Measurements from ENCODE around the gene WHAMM.
"Not testable (repeated sequence)": the region's sequence is repeated elsewhere in the genome, so short reads cannot be mapped to it uniquely, and the experiment has no call there.

The WHAMM gene

GRCh38 chr15:82809308-82810060 lies at the start of gene WHAMM:
TSS of gene WHAMM (plus strand) at chr15:82809628. CDS start at chr15:82809727, 99 bp downstream.
- H3K4me3 Mint-ChIP-seq, result peak within 1 kb of the TSS; percentile 96
- peaks cover 20% of the 10 kb centered on the region for H3K4me1 Mint-ChIP-seq (ENCODE audit: low read depth)
- peak; percentile 95 for DNase-seq (ENCODE audit: low spot score)

GRCh38 chr15:82763361-82764116 lies 45.9 kb upstream of the WHAMM start:
- no peak overlapping the region for H3K27ac Mint-ChIP-seq
- H3K27me3 Mint-ChIP-seq (ENCODE audit: low read depth), result no peaks in the 10 kb centered on the region
- no peak for DNase-seq (ENCODE audit: low spot score)
- H3K9me3 Mint-ChIP-seq, result no peaks in the 10 kb centered on the region
- peaks cover 2% of the 10 kb centered on the region for H3K36me3 Mint-ChIP-seq (ENCODE audit: low read depth)
- peaks cover 3% of the 10 kb centered on the region for H3K4me1 Mint-ChIP-seq (ENCODE audit: low read depth)
- no peak overlapping the region for H3K4me3 Mint-ChIP-seq

More at GRCh38 chr15:82809308-82810060, at the start of gene WHAMM:
- peaks cover 29% of the 10 kb centered on the region for H3K36me3 Mint-ChIP-seq (ENCODE audit: low read depth)
- no peaks in the 10 kb centered on the region for H3K9me3 Mint-ChIP-seq
- H3K27me3 Mint-ChIP-seq (ENCODE audit: low read depth), result peaks cover 24% of the 10 kb centered on the region
- peak within 1 kb of the TSS; percentile 96 for H3K27ac Mint-ChIP-seq

- Mint-ChIP-seq H3K27me3 (ENCODE audit: low read depth) (no peaks in the 10 kb centered on the region), H3K27ac (no peak overlapping the region), H3K36me3 (ENCODE audit: low read depth) (peaks cover 2% of the 10 kb centered on the region), H3K9me3 (no peaks in the 10 kb centered on the region), H3K4me3 (no peak overlapping the region), H3K4me1 (ENCODE audit: low read depth) (peaks cover 3% of the 10 kb centered on the region)
- DNase-seq (ENCODE audit: low spot score), result no peak
Measured at GRCh38 chr15:82764117-82764490, 45.3 kb upstream of the WHAMM start.

GRCh38 chr15:82764740-82765139 lies 44.7 kb upstream of the WHAMM start:
- Mint-ChIP-seq H3K27me3 (ENCODE audit: low read depth) (no peaks in the 10 kb centered on the region), H3K4me1 (ENCODE audit: low read depth) (peaks cover 3% of the 10 kb centered on the region), H3K9me3 (no peaks in the 10 kb centered on the region), H3K4me3 (no peak overlapping the region), H3K36me3 (ENCODE audit: low read depth) (peaks cover 2% of the 10 kb centered on the region), H3K27ac (no peak overlapping the region)
- no peak for DNase-seq (ENCODE audit: low spot score)

- H3K4me3 Mint-ChIP-seq; H3K27me3 Mint-ChIP-seq (ENCODE audit: low read depth); H3K9me3 Mint-ChIP-seq; H3K27ac Mint-ChIP-seq; DNase-seq (ENCODE audit: low spot score); H3K36me3 Mint-ChIP-seq (ENCODE audit: low read depth); H3K4me1 Mint-ChIP-seq (ENCODE audit: low read depth): not testable (repeated sequence)
Measured at GRCh38 chr15:82766201-82766600, 43.2 kb upstream of the WHAMM start.

GRCh38 chr15:82767163-82767829 lies 42.1 kb upstream of the WHAMM start:
- Mint-ChIP-seq H3K27me3 (ENCODE audit: low read depth) (no peaks in the 10 kb centered on the region), H3K4me3 (no peak overlapping the region), H3K4me1 (ENCODE audit: low read depth) (peaks cover 3% of the 10 kb centered on the region), H3K27ac (no peak overlapping the region), H3K9me3 (no peaks in the 10 kb centered on the region), H3K36me3 (ENCODE audit: low read depth) (peaks cover 2% of the 10 kb centered on the region)
- no peak for DNase-seq (ENCODE audit: low spot score)

- Mint-ChIP-seq H3K4me1 (ENCODE audit: low read depth) (peaks cover 3% of the 10 kb centered on the region), H3K27ac (no peak overlapping the region), H3K4me3 (no peak overlapping the region), H3K9me3 (no peaks in the 10 kb centered on the region), H3K36me3 (ENCODE audit: low read depth) (peaks cover 2% of the 10 kb centered on the region), H3K27me3 (ENCODE audit: low read depth) (peaks cover 4% of the 10 kb centered on the region)
- no peak for DNase-seq (ENCODE audit: low spot score)
Measured at GRCh38 chr15:82768414-82769054, 40.9 kb upstream of the WHAMM start.

GRCh38 chr15:82771789-82772607 lies 37.4 kb upstream of the WHAMM start:
- DNase-seq (ENCODE audit: low spot score), result no peak
- H3K4me1 Mint-ChIP-seq (ENCODE audit: low read depth), result no peaks in the 10 kb centered on the region
- H3K27me3 Mint-ChIP-seq (ENCODE audit: low read depth), result peaks cover 14% of the 10 kb centered on the region
- H3K36me3 Mint-ChIP-seq (ENCODE audit: low read depth), result no peaks in the 10 kb centered on the region
- H3K9me3 Mint-ChIP-seq, result no peaks in the 10 kb centered on the region
- no peak overlapping the region for H3K4me3 Mint-ChIP-seq
- H3K27ac Mint-ChIP-seq, result no peak overlapping the region

GRCh38 chr15:82774496-82774895 lies 34.9 kb upstream of the WHAMM start:
- no peaks in the 10 kb centered on the region for H3K9me3 Mint-ChIP-seq
- peaks cover 15% of the 10 kb centered on the region for H3K27me3 Mint-ChIP-seq (ENCODE audit: low read depth)
- H3K27ac Mint-ChIP-seq, result no peak overlapping the region
- no peak for DNase-seq (ENCODE audit: low spot score)
- no peaks in the 10 kb centered on the region for H3K36me3 Mint-ChIP-seq (ENCODE audit: low read depth)
- H3K4me3 Mint-ChIP-seq, result no peak overlapping the region
- H3K4me1 Mint-ChIP-seq (ENCODE audit: low read depth), result no peaks in the 10 kb centered on the region

GRCh38 chr15:82778755-82779154 lies 30.7 kb upstream of the WHAMM start:
- H3K4me3 Mint-ChIP-seq, result no peak overlapping the region
- no peak for DNase-seq (ENCODE audit: low spot score)
- no peaks in the 10 kb centered on the region for H3K36me3 Mint-ChIP-seq (ENCODE audit: low read depth)
- no peak overlapping the region for H3K27ac Mint-ChIP-seq
- peaks cover 14% of the 10 kb centered on the region for H3K27me3 Mint-ChIP-seq (ENCODE audit: low read depth)
- no peaks in the 10 kb centered on the region for H3K9me3 Mint-ChIP-seq
- no peaks in the 10 kb centered on the region for H3K4me1 Mint-ChIP-seq (ENCODE audit: low read depth)

- H3K9me3 Mint-ChIP-seq, result no peaks in the 10 kb centered on the region
- no peaks in the 10 kb centered on the region for H3K36me3 Mint-ChIP-seq (ENCODE audit: low read depth)
- H3K4me3 Mint-ChIP-seq, result no peak overlapping the region
- no peak for DNase-seq (ENCODE audit: low spot score)
- H3K27ac Mint-ChIP-seq, result no peak overlapping the region
- H3K4me1 Mint-ChIP-seq (ENCODE audit: low read depth), result no peaks in the 10 kb centered on the region
- H3K27me3 Mint-ChIP-seq (ENCODE audit: low read depth), result peaks cover 18% of the 10 kb centered on the region
Measured at GRCh38 chr15:82781349-82781748, 28.1 kb upstream of the WHAMM start.

GRCh38 chr15:82788496-82788895 lies 20.9 kb upstream of the WHAMM start:
- Mint-ChIP-seq H3K4me1 (ENCODE audit: low read depth) (no peaks in the 10 kb centered on the region), H3K27ac (no peak overlapping the region), H3K9me3 (no peaks in the 10 kb centered on the region), H3K4me3 (no peak overlapping the region), H3K27me3 (ENCODE audit: low read depth) (peaks cover 31% of the 10 kb centered on the region), H3K36me3 (ENCODE audit: low read depth) (no peaks in the 10 kb centered on the region)
- no peak for DNase-seq (ENCODE audit: low spot score)

- no peaks in the 10 kb centered on the region for H3K4me1 Mint-ChIP-seq (ENCODE audit: low read depth)
- peaks cover 34% of the 10 kb centered on the region for H3K27me3 Mint-ChIP-seq (ENCODE audit: low read depth)
- no peak for DNase-seq (ENCODE audit: low spot score)
- peaks cover 8% of the 10 kb centered on the region for H3K9me3 Mint-ChIP-seq
- H3K36me3 Mint-ChIP-seq (ENCODE audit: low read depth), result no peaks in the 10 kb centered on the region
- no peak overlapping the region for H3K27ac Mint-ChIP-seq
- no peak overlapping the region for H3K4me3 Mint-ChIP-seq
Measured at GRCh38 chr15:82789491-82789890, 19.9 kb upstream of the WHAMM start.

Data from T-helper 2 cell treated with Interferon-gamma antibody and Interleukin-4, amounts not matched to agents 5 μg/mL and 100 μg/mL, for 36 hours (primary cell).